Neural progenitor cell (in vitro differentiated cells): ENCODE results near the gene CDC42EP3. TPM values are rescaled to one million over a fixed set of nuclear protein-coding genes. Genes with fewer than 3 reads are reported as not detected.

ENCODE experiments used
- DNase-seq: peaks from one replicate; pipeline ENCODE4 v3.0.0-alpha.2; 2016; ENCODE audit warnings: low spot score
- H2AFZ ChIP-seq: fragments of 200-600 bp; sonication (generic); replicated peaks from 2 replicates; pipeline ENCODE4 v1.6.1; 2016; ENCODE audit warnings: antibody characterized with exemption
- H3F3A ChIP-seq: fragments of 200-600 bp; sonication (generic); 2 replicates; pipeline ENCODE4 v1.6.1; 2016; ENCODE audit warnings: antibody characterized with exemption, low read depth
- H3K27ac ChIP-seq: fragments of 200-600 bp; sonication (generic); 2 replicates; pipeline ENCODE4 v1.5.1; 2016; ENCODE audit warnings: mild to moderate bottlenecking
- H3K27me3 ChIP-seq: fragments of 200-600 bp; sonication (generic); 2 replicates; pipeline ENCODE4 v1.6.1; 2016; ENCODE audit warnings: mild to moderate bottlenecking, moderate library complexity
- H3K36me3 ChIP-seq: fragments of 200-600 bp; sonication (generic); 2 replicates; pipeline ENCODE4 v1.5.1; 2016
- H3K4me1 ChIP-seq: fragments of 200-600 bp; sonication (generic); 2 replicates; pipeline ENCODE4 v1.6.1; 2016; ENCODE audit warnings: mixed run types
- H3K4me2 ChIP-seq: fragments of 200-600 bp; sonication (generic); 2 replicates; pipeline ENCODE4 v1.6.1; 2016
- H3K4me3 ChIP-seq: fragments of 200-600 bp; sonication (generic); 2 replicates; pipeline ENCODE4 v1.5.1; 2016
- H3K79me2 ChIP-seq: fragments of 200-600 bp; sonication (generic); 2 replicates; pipeline ENCODE4 v1.6.1; 2016; ENCODE audit warnings: low read depth
- H3K9ac ChIP-seq: fragments of 200-600 bp; sonication (generic); 2 replicates; pipeline ENCODE4 v1.6.1; 2016
- H3K9me3 ChIP-seq: fragments of 200-600 bp; sonication (generic); 2 replicates; pipeline ENCODE4 v1.5.1; 2016; ENCODE audit warnings: low read depth
- H4K20me1 ChIP-seq: fragments of 200-600 bp; sonication (generic); 2 replicates; pipeline ENCODE4 v1.6.1; 2016; ENCODE audit warnings: low read depth
- H3K27ac Mint-ChIP-seq: 3 replicates; pipeline ENCODE4 v1.8.0; 2021; ENCODE audit warnings: mixed read lengths
- H3K27me3 Mint-ChIP-seq: 2 replicates; pipeline ENCODE4 v1.8.0; 2022; ENCODE audit warnings: low read depth, mild to moderate bottlenecking, inconsistent platforms, moderate library complexity, mixed read lengths; ENCODE audit not compliant: insufficient read depth
- H3K36me3 Mint-ChIP-seq: 3 replicates; pipeline ENCODE4 v1.8.0; 2021; ENCODE audit warnings: mixed read lengths
- H3K4me1 Mint-ChIP-seq: 3 replicates; pipeline ENCODE4 v1.8.0; 2021; ENCODE audit warnings: mixed read lengths
- H3K4me3 Mint-ChIP-seq: 3 replicates; pipeline ENCODE4 v1.8.0; 2021; ENCODE audit warnings: mild to moderate bottlenecking, moderate library complexity, mixed read lengths
- H3K9me3 Mint-ChIP-seq: 3 replicates; pipeline ENCODE4 v1.8.0; 2020; ENCODE audit warnings: mixed read lengths
- CTCF ChIP-seq: fragments of 200-600 bp; sonication (generic); IDR thresholded peaks from 2 replicates; pipeline ENCODE4 v1.5.1; 2017; ENCODE audit warnings: antibody characterized with exemption, mild to moderate bottlenecking
- EZH2 ChIP-seq: fragments of 200-600 bp; sonication (generic); IDR thresholded peaks from 2 replicates; pipeline ENCODE4 v1.6.1; 2017; ENCODE audit warnings: antibody characterized with exemption, mild to moderate bottlenecking, moderate library complexity
- EZH2phosphoT487 ChIP-seq: fragments of 200-600 bp; sonication (generic); IDR thresholded peaks from 2 replicates; pipeline ENCODE4 v1.6.1; 2017; ENCODE audit warnings: antibody characterized with exemption
- total RNA-seq: library from RNA; depleted of rRNA; stranded (reverse); fragments of >200 nt; gene quantifications from 2 replicates; pipeline ENCODE4 v1.2.3, GENCODE V29; 2015; ENCODE audit warnings: low replicate concordance

The CDC42EP3 gene
- total RNA-seq, 1 donor from 2014 or later, result 21.2 TPM

- peaks cover 3% of the 10 kb centered on the region for H3K36me3 Mint-ChIP-seq
- Histone ChIP-seq H3F3A (no peaks in the 10 kb centered on the region), H3K79me2 (no peaks in the 10 kb centered on the region), H2AFZ (no peak overlapping the region), H3K27me3 (no peaks in the 10 kb centered on the region), H3K4me2 (no peak overlapping the region), H4K20me1 (no peaks in the 10 kb centered on the region), H3K36me3 (no peaks in the 10 kb centered on the region), H3K9ac (no peak overlapping the region), H3K4me1 (no peaks in the 10 kb centered on the region), H3K9me3 (no peaks in the 10 kb centered on the region), H3K4me3 (no peak overlapping the region), H3K27ac (no peak overlapping the region)
- H3K4me3 Mint-ChIP-seq, result no peak overlapping the region
- TF ChIP-seq CTCF (no peak), EZH2 (no peak), EZH2phosphoT487 (no peak)
- peaks cover 13% of the 10 kb centered on the region for H3K4me1 Mint-ChIP-seq
- no peak for DNase-seq
- no peaks in the 10 kb centered on the region for H3K9me3 Mint-ChIP-seq
- peak overlapping the region; percentile 42 for H3K27ac Mint-ChIP-seq
- peaks cover 3% of the 10 kb centered on the region for H3K27me3 Mint-ChIP-seq
Observed at GRCh38 chr2:37636381-37637066, 34.9 kb downstream of the CDC42EP3 start.

DNA sequence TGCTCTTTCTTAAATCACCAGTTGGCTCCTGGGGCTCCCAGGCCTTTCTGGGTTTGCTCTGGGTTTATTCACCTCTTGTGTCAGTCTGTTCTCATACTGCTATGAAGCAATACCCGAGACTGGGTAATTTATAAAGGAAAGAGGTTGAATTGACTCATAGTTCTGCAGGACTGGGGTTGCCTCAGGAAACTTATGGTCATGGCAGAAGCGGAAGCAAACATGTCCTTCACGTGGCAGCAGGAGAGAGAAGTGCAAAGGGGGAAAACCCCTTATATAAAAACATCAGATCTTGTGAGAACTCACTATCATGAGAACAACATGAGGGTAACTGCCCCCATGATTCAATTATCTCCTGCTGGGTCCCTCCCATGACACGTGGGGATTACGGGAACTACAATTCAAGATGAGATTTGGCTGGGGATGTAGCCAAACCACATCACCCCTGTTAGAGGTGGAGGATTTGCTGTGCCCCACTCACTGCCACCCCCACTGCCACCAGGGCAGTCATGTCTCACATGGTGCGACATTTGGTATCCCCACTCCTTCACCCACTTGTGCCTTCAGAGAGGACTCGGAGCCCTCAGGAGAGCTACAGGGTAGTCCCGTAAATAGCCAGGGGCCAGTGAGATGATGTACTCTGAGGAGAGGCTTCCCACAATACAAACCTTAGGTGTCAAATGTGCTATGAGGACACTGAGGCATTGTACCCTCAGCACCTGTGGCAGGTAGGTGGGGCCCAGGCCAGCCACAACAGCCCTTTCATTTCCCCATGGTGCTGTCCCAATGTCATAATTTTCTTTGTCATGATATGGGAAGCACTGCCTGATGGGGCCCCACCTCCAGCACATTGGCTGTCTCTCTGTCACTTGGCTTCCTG lies 35.7 kb downstream of the CDC42EP3 start:
- Mint-ChIP-seq H3K27me3 (peaks cover 3% of the 10 kb centered on the region), H3K4me1 (peaks cover 13% of the 10 kb centered on the region), H3K27ac (peak overlapping the region; percentile 29), H3K36me3 (no peaks in the 10 kb centered on the region), H3K4me3 (no peak overlapping the region), H3K9me3 (no peaks in the 10 kb centered on the region)
- H3K4me3 ChIP-seq, result no peak overlapping the region
- H2AFZ ChIP-seq, result no peak overlapping the region
- no peak overlapping the region for H3K27ac ChIP-seq
- H4K20me1 ChIP-seq, result no peaks in the 10 kb centered on the region
- no peaks in the 10 kb centered on the region for H3K36me3 ChIP-seq
- H3K79me2 ChIP-seq, result no peaks in the 10 kb centered on the region
- no peaks in the 10 kb centered on the region for H3K27me3 ChIP-seq
- H3K4me1 ChIP-seq, result no peaks in the 10 kb centered on the region
- no peak overlapping the region for H3K9ac ChIP-seq
- no peak overlapping the region for H3K4me2 ChIP-seq
- no peaks in the 10 kb centered on the region for H3K9me3 ChIP-seq
- H3F3A ChIP-seq, result no peaks in the 10 kb centered on the region
- DNase-seq, result no peak
- no peak for TF ChIP-seq EZH2phosphoT487
- TF ChIP-seq EZH2, result no peak
- TF ChIP-seq CTCF, result no peak

- TF ChIP-seq EZH2 (no peak), CTCF (no peak), EZH2phosphoT487 (no peak)
- Mint-ChIP-seq H3K27ac (no peak overlapping the region), H3K4me3 (no peak overlapping the region), H3K36me3 (no peaks in the 10 kb centered on the region), H3K9me3 (no peaks in the 10 kb centered on the region), H3K4me1 (peaks cover 13% of the 10 kb centered on the region), H3K27me3 (peaks cover 3% of the 10 kb centered on the region)
- Histone ChIP-seq H3K4me1 (no peaks in the 10 kb centered on the region), H3K27ac (no peak overlapping the region), H3K4me2 (no peak overlapping the region), H3K36me3 (no peaks in the 10 kb centered on the region), H2AFZ (no peak overlapping the region), H3K4me3 (no peak overlapping the region), H3K27me3 (no peaks in the 10 kb centered on the region), H3F3A (no peaks in the 10 kb centered on the region), H3K9me3 (no peaks in the 10 kb centered on the region), H3K9ac (no peak overlapping the region), H4K20me1 (no peaks in the 10 kb centered on the region), H3K79me2 (no peaks in the 10 kb centered on the region)
- DNase-seq, result no peak
Observed at GRCh38 chr2:37634914-37635503, 36.4 kb downstream of the CDC42EP3 start.
